HepG2 (cell line): Measurements from ENCODE around the gene WNT3. TPM values are rescaled to one million over a fixed set of nuclear protein-coding genes. Genes with fewer than 3 reads are reported as not detected.

Experiments
- ATAC-seq: fragments of 200-7000 bp; cut with Tn5 transposase; 3 replicates; pipeline ENCODE4 v1.9.1; 2020; ENCODE audit warnings: mild to moderate bottlenecking, moderate library complexity
- BruUV-seq: library from RNA; stranded (reverse); fragments of 400-500 nt; replicated peaks from 2 replicates; lab custom pipeline; 2021; lab: Mats Ljungman, UMichigan
- CTCF ChIA-PET: fragments of 300-600 bp; formaldehyde crosslinking; extraction: SDS; loops from one replicate; lab custom pipeline; 2021; ENCODE audit warnings: low total read pairs, inconsistent platforms, low intra/inter-chr PET ratio; lab: Yijun Ruan, JAX
- POLR2A ChIA-PET: fragments of 350-600 bp; sonication (Branson Sonifier 250); formaldehyde crosslinking; loops from one replicate; lab custom pipeline; 2020; ENCODE audit warnings: antibody characterized with exemption, inconsistent platforms; lab: Yijun Ruan, JAX
- DNase-seq: peaks from one replicate; pipeline ENCODE4 v3.0.0-alpha.2; 2015; ENCODE audit warnings: low spot score
- FAIRE-seq: peaks from 3 replicates; lab custom pipeline; 2011; peaks lifted over from hg19 to GRCh38; lab: Jason Lieb, UNC
- H2AFZ ChIP-seq: one replicate; pipeline ENCODE4 v1.6.1; 2011; ENCODE audit warnings: low read length, inconsistent platforms
- H3K27ac ChIP-seq: fragments of 300-600 bp; 3 replicates; pipeline ENCODE4 v1.8.0; 2011; ENCODE audit warnings: mixed run types, mild to moderate bottlenecking, mixed read lengths, low read length, inconsistent platforms; ENCODE audit not compliant: insufficient read depth; ENCODE audit errors: extremely low read length
- H3K27me3 ChIP-seq, 2 experiments: fragments of 200-600 bp in 1 of 2; 2 replicates in 1 of 2; 3 replicates in 1 of 2; pipeline versions ENCODE4 v1.6.0 to v1.8.0; 2011; ENCODE audit warnings: low read length in 2 of 2, mild to moderate bottlenecking in 2 of 2, moderate library complexity in 2 of 2, inconsistent platforms in 1 of 2; ENCODE audit not compliant: insufficient read depth in 2 of 2, control insufficient read depth in 1 of 2
- H3K36me3 ChIP-seq, 2 experiments: fragments of 200-600 bp in 1 of 2; replicated peaks in 1 of 2; 2 replicates in 1 of 2; 3 replicates in 1 of 2; pipeline versions ENCODE4 v1.5.1 to v1.8.0; 2011; ENCODE audit warnings: low read length in 2 of 2, inconsistent platforms in 1 of 2; ENCODE audit not compliant: insufficient read depth in 2 of 2, control insufficient read depth in 1 of 2
- H3K4me1 ChIP-seq: 2 replicates; pipeline ENCODE4 v1.5.1; 2012; ENCODE audit warnings: low read length, inconsistent platforms; ENCODE audit not compliant: insufficient read depth
- H3K4me2 ChIP-seq: 2 replicates; pipeline ENCODE4 v1.6.0; 2011; ENCODE audit warnings: low read depth, low read length, inconsistent platforms
- H3K4me3 ChIP-seq, 3 experiments: fragments of 200-600 bp in 1 of 3; sonication (generic), shearing (Covaris generic) in 1 of 3; replicated peaks in 1 of 3; 2 replicates each; pipeline ENCODE4 v1.5.1; 2011 to 2016; ENCODE audit warnings: low read length in 3 of 3, inconsistent platforms in 2 of 3, low read depth in 2 of 3, mild to moderate bottlenecking in 2 of 3, control low read depth in 1 of 3, mixed read lengths in 1 of 3; ENCODE audit not compliant: insufficient read depth in 1 of 3
- H3K79me2 ChIP-seq: one replicate; pipeline ENCODE4 v1.6.1; 2011; ENCODE audit warnings: low read length, inconsistent platforms; ENCODE audit not compliant: insufficient read depth
- H3K9ac ChIP-seq: 2 replicates; pipeline ENCODE4 v1.6.0; 2011; ENCODE audit warnings: mild to moderate bottlenecking, low read depth, low read length, inconsistent platforms; ENCODE audit not compliant: insufficient read depth
- H3K9me3 ChIP-seq: 2 replicates; pipeline ENCODE4 v1.5.1; 2012; ENCODE audit warnings: mild to moderate bottlenecking, low read length
- H4K20me1 ChIP-seq: 2 replicates; pipeline ENCODE4 v1.6.0; 2011; ENCODE audit warnings: inconsistent platforms, mild to moderate bottlenecking, low read length, moderate library complexity; ENCODE audit not compliant: insufficient read depth
- HNF4A ChIP-seq: sonication (generic); formaldehyde crosslinking; IDR thresholded peaks from 2 replicates; pipeline ENCODE4 v1.4.0; 2020; ENCODE audit warnings: missing genetic modification reagents
- MAFK ChIP-seq, 2 experiments: IDR thresholded peaks in 1 of 2; conservative IDR thresholded peaks in 1 of 2; 2 replicates each; pipeline ENCODE4 v1.6.1; 2011; ENCODE audit warnings: improper control_type of control experiment in 2 of 2, low read length in 2 of 2
- MIER2 ChIP-seq: IDR thresholded peaks from 2 replicates; pipeline ENCODE4 v1.6.1; 2016; ENCODE audit warnings: missing biosample characterization, missing genetic modification reagents
- MXI1 ChIP-seq: IDR thresholded peaks from 3 replicates; pipeline ENCODE4 v1.6.1; 2012; ENCODE audit warnings: low read depth, low read length, inconsistent platforms, borderline replicate concordance
- NFKBIZ ChIP-seq: IDR thresholded peaks from 2 replicates; pipeline ENCODE4 v1.6.1; 2018; ENCODE audit warnings: missing genetic modification reagents, missing compliant biosample characterization
- PAF1 ChIP-seq: IDR thresholded peaks from 2 replicates; pipeline ENCODE4 v1.6.1; 2016; ENCODE audit warnings: missing genetic modification reagents, missing compliant biosample characterization
- PRDM10 ChIP-seq: sonication (generic); formaldehyde crosslinking; IDR thresholded peaks from 2 replicates; pipeline ENCODE4 v1.4.0; 2020; ENCODE audit warnings: low read depth, missing genetic modification reagents
- RARA ChIP-seq: IDR thresholded peaks from 2 replicates; pipeline ENCODE4 v1.6.1; 2016; ENCODE audit warnings: missing genetic modification reagents, missing compliant biosample characterization
- RFX3 ChIP-seq: IDR thresholded peaks from 2 replicates; pipeline ENCODE4 v1.6.1; 2016; ENCODE audit warnings: missing biosample characterization, missing genetic modification reagents
- RXRA ChIP-seq: sonication (generic); formaldehyde crosslinking; IDR thresholded peaks from 2 replicates; pipeline ENCODE4 v1.5.1; 2020; ENCODE audit warnings: missing genetic modification reagents
- RXRB ChIP-seq: IDR thresholded peaks from 2 replicates; pipeline ENCODE4 v1.6.1; 2016; ENCODE audit warnings: borderline replicate concordance, missing genetic modification reagents, missing compliant biosample characterization
- SAP130 ChIP-seq: IDR thresholded peaks from 2 replicates; pipeline ENCODE4 v1.6.1; 2016; ENCODE audit warnings: low read depth
- SOX6 ChIP-seq, 2 experiments: fragments of 450-650 bp in 1 of 2; sonication (generic) in 1 of 2; formaldehyde crosslinking in 1 of 2; IDR thresholded peaks; 2 replicates each; pipeline versions ENCODE4 v1.4.0 to v1.6.1; 2017 to 2020; ENCODE audit warnings: antibody characterized with exemption in 1 of 2, mild to moderate bottlenecking in 1 of 2, missing genetic modification reagents in 1 of 2
- SP1 ChIP-seq, 2 experiments: fragments of 450-650 bp in 1 of 2; sonication (generic) in 1 of 2; formaldehyde crosslinking in 1 of 2; IDR thresholded peaks; 2 replicates each; pipeline versions ENCODE4 v1.4.0 to v1.6.1; 2016 to 2020; ENCODE audit warnings: missing genetic modification reagents in 1 of 2
- THRA ChIP-seq: sonication (generic); formaldehyde crosslinking; IDR thresholded peaks from 2 replicates; pipeline ENCODE4 v1.4.0; 2020; ENCODE audit warnings: missing genetic modification reagents, borderline replicate concordance
- U2AF2 ChIP-seq: fragments of 200-400 bp; formaldehyde crosslinking; IDR thresholded peaks from 2 replicates; pipeline ENCODE4 v1.6.1; 2017; ENCODE audit warnings: low read depth, mild to moderate bottlenecking, low read length
- WGBS: methylation state at CpG from one replicate; pipeline ENCODE4 v1.1.6; 2017; ENCODE audit warnings: low lambda C conversion rate; 5-methylcytosine and 5-hydroxymethylcytosine counted together
- in situ Hi-C: cut with HindIII; loops from 2 replicates; pipeline ENCODE4 v1.10.0; 2017; ENCODE audit warnings: low pct_unique_long_range_greater_than_20kb; ENCODE audit not compliant: extremely low pct_ligation_motif_present
- intact Hi-C: fragments of 100-400 bp; cut with micrococcal nuclease; formaldehyde crosslinking; loops from one replicate; pipeline ENCODE4 v1.10.0; 2022; ENCODE audit not compliant: unreplicated experiment
- polyA plus RNA-seq, 8 experiments: library from polyadenylated mRNA; depleted of rRNA in 3 of 8; stranded (reverse) in 7 of 8; unstranded in 1 of 8; fragments of >200 nt; fragmentation: Illumina TruSeq in 4 of 8; extraction: Trizol in 4 of 8; gene quantifications; 2 replicates each; pipeline versions ENCODE4 v1.2.1 to v1.2.3, GENCODE V29; 2011 to 2016; ENCODE audit warnings: low read depth in 4 of 8, missing spikeins in 1 of 8, mixed read lengths in 1 of 8; ENCODE audit not compliant: insufficient read depth in 1 of 8
- total RNA-seq, 5 experiments: library from RNA; depleted of rRNA; stranded (reverse); fragments of >200 nt; fragmentation: Illumina TruSeq; extraction: Trizol; gene quantifications; 2 replicates each; pipeline ENCODE4 v1.2.3, GENCODE V29; 2016; ENCODE audit warnings: low read depth in 1 of 5

WNT3 gene
- total and polyA plus RNA-seq, 2 of the 13 experiments (the other 11 are each of a cell fraction or from before 2014, with no cell fraction given) = 8.5 to 10.3 TPM

GRCh38 chr17:46777943-46778915 lies 40.3 kb downstream of the WNT3 start:
- H3K4me3 ChIP-seq = no peak overlapping the region
- ChIA-PET CTCF (no interaction called here), POLR2A (no interaction called here)
- H2AFZ ChIP-seq = no peak overlapping the region
- DNase-seq (peak; percentile 53), FAIRE-seq (no peak), ATAC-seq (0 out of 3 replicates have a peak, but pooled peaks have one; percentile 4)
- H3K36me3 ChIP-seq = no peaks in the 10 kb centered on the region
- peaks cover 0 to 16% of the 10 kb centered on the region in 2 experiments; a peak in 1 of 5 replicates for H3K27me3 ChIP-seq
- in situ Hi-C loops = loop anchor here (5.0 kb wide), 1 partner anchor 44 kb away; no protein-coding TSS in a partner anchor
- no peak overlapping the region for H3K9ac ChIP-seq
- no peaks in the 10 kb centered on the region for H3K9me3 ChIP-seq
- no peak overlapping the region for H3K27ac ChIP-seq
- H4K20me1 ChIP-seq = no peaks in the 10 kb centered on the region
- H3K79me2 ChIP-seq = no peaks in the 10 kb centered on the region
- H3K4me1 ChIP-seq = peaks cover 53% of the 10 kb centered on the region
- 43% methylated on average over 20 of the region's 23 CpGs for WGBS
- intact Hi-C loops = no loop called here
- no TSS peak for BruUV-seq
- H3K4me2 ChIP-seq = no peak overlapping the region
- TF ChIP-seq SP1 (IDR thresholded peaks at IDR 0.05) (no peak), SP1 (CRISPR knock-in tag; IDR thresholded peaks at IDR 0.05) (0 out of 2 replicates have a peak, but pooled peaks have one; percentile 4), THRA (CRISPR knock-in tag) (peak; percentile 58; the same call in 1 of the 2 replicates), RFX3 (peak; percentile 73), MXI1 (peak; percentile 81; the same call in 2 of the 3 replicates), PAF1 (CRISPR knock-in tag) (no peak), NFKBIZ (CRISPR knock-in tag) (0 out of 2 replicates have a peak, but pooled peaks have one; percentile 3), U2AF2 (no peak), SOX6 (IDR thresholded peaks at IDR 0.05) (no peak), SOX6 (CRISPR knock-in tag; IDR thresholded peaks at IDR 0.05) (peak; percentile 39), PRDM10 (CRISPR knock-in tag) (no peak), MIER2 (CRISPR knock-in tag) (peak; percentile 64; the same call in 1 of the 2 replicates), SAP130 (peak; percentile 42; the same call in 1 of the 2 replicates), RXRA (CRISPR knock-in tag) (peak; percentile 65; the same call in 1 of the 2 replicates), RXRB (peak; percentile 32; the same call in 1 of the 2 replicates), HNF4A (CRISPR knock-in tag) (peak; percentile 28; the same call in 1 of the 2 replicates), RARA (CRISPR knock-in tag) (0 out of 2 replicates have a peak, but pooled peaks have one; percentile 42), MAFK (conservative IDR thresholded peaks at IDR 0.05 in 1 of 2, IDR thresholded peaks at IDR 0.05 in 1 of 2; ENCODE audit: low read length in 2 of 2) (peak; percentile 95 to 96)
